ENCODE results near the gene IFTAP.

IFTAP gene

DNA sequence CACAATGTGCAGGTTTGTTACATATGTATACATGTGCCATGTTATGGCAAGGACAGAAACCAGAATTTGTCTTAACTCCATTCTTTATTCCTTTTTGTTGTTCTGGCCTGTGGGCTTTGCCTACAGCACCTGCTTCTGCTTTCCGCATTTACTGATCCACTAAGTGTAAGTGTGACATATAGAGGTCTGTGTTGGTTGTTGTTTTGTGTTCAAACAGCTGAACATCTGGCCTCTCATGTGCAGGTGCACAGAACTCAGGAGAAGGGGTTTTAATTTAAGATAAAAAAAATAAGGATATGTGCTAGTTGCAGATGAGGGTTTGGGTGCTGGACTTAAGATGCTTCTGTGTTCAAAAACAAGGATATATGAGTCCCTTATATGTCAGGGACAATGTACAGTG, 89.5 kb downstream of the IFTAP start:
- Histone ChIP-seq H3K4me2 (no peak overlapping the region), H3K36me3 (no peaks in the 10 kb centered on the region), H3K27me3 (no peaks in the 10 kb centered on the region), H3K4me3 (no peak overlapping the region), H3K4me1 (no peaks in the 10 kb centered on the region), H3K27ac (no peak overlapping the region), H3K9me3 (peaks cover 9% of the 10 kb centered on the region; the same call in 1 of the 2 replicates), H4K20me1 (no peaks in the 10 kb centered on the region), H3K9ac (no peak overlapping the region)
- no peak for TF ChIP-seq Cebpa-rat (IDR thresholded peaks at IDR 0.05)

DNA sequence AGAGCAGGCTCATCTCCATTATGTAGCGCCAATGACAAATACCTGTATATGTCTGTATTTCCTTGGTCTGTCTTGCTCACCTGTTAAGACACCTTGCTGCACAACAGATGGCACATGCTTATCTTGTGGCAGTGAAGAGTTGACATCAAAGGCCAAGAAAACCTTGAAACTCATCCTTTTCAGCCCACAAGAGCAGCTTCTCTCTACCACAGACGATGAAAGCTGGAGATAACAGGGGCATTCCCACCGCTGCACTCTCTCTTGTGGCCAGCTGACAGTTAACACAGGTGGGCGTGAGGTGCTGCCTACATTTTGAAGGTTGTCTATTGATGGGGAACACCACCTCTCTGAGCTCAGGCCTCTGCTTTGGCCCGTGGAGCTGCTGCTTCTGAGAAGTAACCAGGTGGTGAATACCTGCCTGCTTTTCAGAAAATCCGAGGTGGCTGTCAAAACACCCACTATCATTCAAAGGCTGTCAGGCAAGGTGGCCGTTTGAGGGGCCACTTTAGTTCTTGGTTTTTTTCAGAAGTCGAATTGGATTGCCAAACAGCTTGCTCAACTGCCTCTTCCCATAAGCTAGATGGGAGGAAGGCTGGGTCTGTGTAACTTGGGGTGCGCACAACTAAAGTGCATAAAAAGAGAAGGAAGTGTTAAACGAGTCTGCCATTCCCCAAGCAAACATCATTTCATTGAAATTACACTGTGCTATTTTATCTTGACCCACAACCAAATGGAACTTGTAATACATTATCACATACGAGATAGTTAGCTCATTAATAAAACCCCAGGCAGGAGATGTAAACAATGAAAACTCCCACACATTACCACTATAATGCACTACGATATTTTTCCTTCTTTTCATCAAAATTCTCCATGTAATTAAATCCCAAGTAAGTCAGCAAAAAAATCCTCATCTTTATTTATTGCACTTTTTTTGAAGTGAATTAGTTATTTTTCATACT, 90.8 kb downstream of the IFTAP start:
- Histone ChIP-seq H3K36me3 (no peaks in the 10 kb centered on the region), H3K4me1 (no peaks in the 10 kb centered on the region), H3K9me3 (no peaks in the 10 kb centered on the region), H3K27me3 (no peaks in the 10 kb centered on the region), H3K9ac (no peak overlapping the region), H4K20me1 (no peaks in the 10 kb centered on the region), H3K27ac (no peak overlapping the region), H3K4me3 (no peak overlapping the region), H3K4me2 (no peak overlapping the region)
- no peak for TF ChIP-seq Cebpa-rat (IDR thresholded peaks at IDR 0.05)

DNA sequence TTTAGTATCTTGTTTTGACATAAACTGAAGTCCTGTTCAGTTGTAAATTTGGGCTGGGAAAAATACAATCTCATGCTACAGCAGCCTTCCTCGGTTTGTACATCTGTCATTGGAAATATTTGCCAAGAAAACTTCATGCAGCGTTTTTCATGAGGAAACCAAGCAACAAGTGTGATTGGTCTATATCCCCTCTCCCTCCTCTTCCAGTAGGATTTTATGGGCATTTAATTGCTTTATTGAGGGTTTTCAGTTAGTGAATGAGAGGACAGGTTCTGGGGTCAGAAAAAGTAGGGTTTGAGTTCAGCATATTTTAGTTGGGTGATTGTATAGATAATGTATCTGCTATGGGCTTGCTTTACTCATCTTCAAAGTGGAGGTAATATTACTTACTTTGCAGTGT, 93.8 kb downstream of the IFTAP start:
- H3K27me3 ChIP-seq, result no peaks in the 10 kb centered on the region
- H3K27ac ChIP-seq, result no peak overlapping the region
- H4K20me1 ChIP-seq, result no peaks in the 10 kb centered on the region
- H3K4me2 ChIP-seq, result no peak overlapping the region
- H3K9me3 ChIP-seq, result no peaks in the 10 kb centered on the region
- H3K4me3 ChIP-seq, result no peak overlapping the region
- H3K36me3 ChIP-seq, result no peaks in the 10 kb centered on the region
- H3K9ac ChIP-seq, result no peak overlapping the region
- no peak for TF ChIP-seq Cebpa-rat (IDR thresholded peaks at IDR 0.05)
- H3K4me1 ChIP-seq, result no peaks in the 10 kb centered on the region

DNA sequence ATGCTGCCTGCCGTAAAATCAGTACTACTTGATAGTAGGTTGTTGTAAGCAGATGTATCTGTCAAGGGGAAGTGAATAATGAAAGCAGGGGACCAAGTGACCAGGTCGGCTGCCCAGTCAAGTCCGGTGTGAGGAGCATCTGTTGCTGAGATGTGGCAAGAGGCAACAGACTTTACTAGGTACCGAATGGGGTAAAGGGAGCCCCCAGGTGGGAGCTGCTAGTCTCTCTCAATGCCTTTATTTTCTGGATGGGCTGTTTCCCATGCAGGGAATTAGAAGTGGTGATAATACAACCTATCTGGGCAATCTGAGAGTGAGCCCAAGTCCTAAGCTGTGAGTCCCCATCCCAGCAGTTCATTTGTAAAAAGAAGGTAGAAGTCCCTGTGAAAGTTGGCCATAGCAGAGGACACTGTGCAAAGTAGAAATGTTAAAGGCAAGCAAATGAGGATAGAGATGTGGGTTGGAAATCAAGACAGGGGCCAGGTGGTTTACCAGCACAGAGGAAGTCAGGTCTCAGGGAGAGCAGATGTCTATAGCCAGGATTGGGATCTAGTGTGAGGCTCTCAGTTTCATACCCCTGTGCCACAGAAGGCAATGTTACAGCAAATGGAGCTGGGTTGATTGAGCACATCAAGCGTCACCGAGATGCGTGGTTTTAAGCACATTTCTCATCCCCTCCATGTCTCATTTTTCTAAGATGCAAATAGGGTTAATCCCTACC, 94.4 kb downstream of the IFTAP start:
- TF ChIP-seq Cebpa-rat (IDR thresholded peaks at IDR 0.05), result no peak
- H3K27ac ChIP-seq, result no peak overlapping the region
- H3K36me3 ChIP-seq, result no peaks in the 10 kb centered on the region
- no peaks in the 10 kb centered on the region for H4K20me1 ChIP-seq
- H3K9me3 ChIP-seq, result no peaks in the 10 kb centered on the region
- no peak overlapping the region for H3K4me2 ChIP-seq
- H3K27me3 ChIP-seq, result no peaks in the 10 kb centered on the region
- no peaks in the 10 kb centered on the region for H3K4me1 ChIP-seq
- H3K9ac ChIP-seq, result no peak overlapping the region
- H3K4me3 ChIP-seq, result no peak overlapping the region

DNA sequence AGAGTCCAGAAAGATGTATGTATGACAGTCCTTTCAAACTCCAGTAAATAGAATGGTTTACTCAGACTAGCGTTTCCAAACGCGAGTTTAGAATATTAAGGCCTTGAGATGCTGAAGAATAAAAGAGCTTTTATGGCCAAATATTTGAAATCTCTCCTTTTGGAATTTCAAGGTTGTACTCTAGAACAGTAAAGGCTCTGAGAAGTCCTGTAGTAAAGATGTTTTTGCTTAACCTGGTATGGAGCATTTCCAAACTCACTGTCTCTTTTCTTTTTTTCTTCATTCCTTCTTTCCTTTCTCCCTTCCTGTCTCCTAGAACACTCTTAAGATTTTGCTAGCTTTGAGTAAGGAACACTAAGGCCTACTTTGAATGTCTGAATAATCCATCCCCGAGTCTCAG, 95.1 kb downstream of the IFTAP start:
- Histone ChIP-seq H3K4me3 (no peak overlapping the region), H3K9ac (no peak overlapping the region), H3K27me3 (no peaks in the 10 kb centered on the region), H3K36me3 (no peaks in the 10 kb centered on the region), H3K27ac (no peak overlapping the region), H3K4me1 (no peaks in the 10 kb centered on the region), H3K9me3 (no peaks in the 10 kb centered on the region), H3K4me2 (no peak overlapping the region), H4K20me1 (no peaks in the 10 kb centered on the region)
- TF ChIP-seq Cebpa-rat (IDR thresholded peaks at IDR 0.05), result no peak

DNA sequence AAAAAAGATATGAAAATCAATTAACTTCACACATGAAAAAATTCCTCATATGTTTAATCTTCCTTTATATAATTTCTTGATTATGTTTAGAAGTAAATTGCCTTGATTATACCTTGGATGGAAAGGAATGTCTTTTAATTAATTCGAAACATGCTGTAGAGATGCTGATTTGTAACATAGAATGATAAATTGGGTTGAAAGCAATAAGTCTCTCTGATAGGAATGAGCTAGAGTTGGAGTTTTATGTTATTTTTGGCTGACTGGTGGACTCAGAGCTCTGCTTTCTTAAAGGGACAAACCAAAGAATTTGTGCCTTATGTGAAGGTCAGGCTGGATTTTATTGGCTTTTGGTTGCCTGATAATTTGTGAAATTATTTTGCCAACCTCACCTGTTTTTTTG, 98.4 kb downstream of the IFTAP start:
- H3K4me2 ChIP-seq, result no peak overlapping the region
- H3K4me3 ChIP-seq, result no peak overlapping the region
- no peaks in the 10 kb centered on the region for H3K27me3 ChIP-seq
- no peaks in the 10 kb centered on the region for H3K9me3 ChIP-seq
- no peaks in the 10 kb centered on the region for H3K36me3 ChIP-seq
- H3K27ac ChIP-seq, result no peak overlapping the region
- H4K20me1 ChIP-seq, result no peaks in the 10 kb centered on the region
- no peak for TF ChIP-seq Cebpa-rat (IDR thresholded peaks at IDR 0.05)
- H3K9ac ChIP-seq, result no peak overlapping the region
- no peaks in the 10 kb centered on the region for H3K4me1 ChIP-seq

DNA sequence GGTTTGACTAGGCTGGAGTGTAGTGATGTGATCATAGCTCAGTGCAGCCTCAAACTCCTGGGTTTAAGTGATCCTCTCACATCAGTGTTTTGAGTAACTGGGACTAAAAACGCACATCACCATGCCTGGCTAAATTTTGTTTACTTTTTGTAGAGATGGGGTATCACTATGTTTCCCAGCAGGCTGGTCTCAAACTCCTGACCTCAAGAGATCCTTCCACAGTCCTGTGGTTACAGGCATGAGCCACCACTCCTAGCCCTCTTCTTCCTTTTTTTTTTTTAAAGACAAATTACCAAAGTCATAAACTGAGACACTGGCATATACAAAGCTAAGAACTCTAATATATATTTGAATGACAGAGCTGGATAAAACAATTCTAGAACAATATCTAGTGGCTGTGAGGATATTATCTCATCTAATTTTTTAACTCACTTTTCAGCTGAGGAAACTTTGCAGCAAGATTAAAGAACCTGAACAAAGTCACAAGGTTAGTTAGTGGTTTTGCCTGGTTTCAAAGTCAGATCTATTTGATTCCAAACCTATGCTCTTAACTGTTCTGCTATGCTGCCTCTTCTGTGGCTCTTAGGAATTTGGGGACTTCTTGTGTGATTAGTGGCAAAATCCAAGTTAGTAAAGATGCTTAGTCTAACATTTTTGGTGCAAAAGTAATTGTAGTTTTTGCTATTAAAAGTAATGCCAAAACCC, 99.0 kb downstream of the IFTAP start:
- no peak overlapping the region for H3K27ac ChIP-seq
- no peaks in the 10 kb centered on the region for H3K9me3 ChIP-seq
- no peak overlapping the region for H3K9ac ChIP-seq

DNA sequence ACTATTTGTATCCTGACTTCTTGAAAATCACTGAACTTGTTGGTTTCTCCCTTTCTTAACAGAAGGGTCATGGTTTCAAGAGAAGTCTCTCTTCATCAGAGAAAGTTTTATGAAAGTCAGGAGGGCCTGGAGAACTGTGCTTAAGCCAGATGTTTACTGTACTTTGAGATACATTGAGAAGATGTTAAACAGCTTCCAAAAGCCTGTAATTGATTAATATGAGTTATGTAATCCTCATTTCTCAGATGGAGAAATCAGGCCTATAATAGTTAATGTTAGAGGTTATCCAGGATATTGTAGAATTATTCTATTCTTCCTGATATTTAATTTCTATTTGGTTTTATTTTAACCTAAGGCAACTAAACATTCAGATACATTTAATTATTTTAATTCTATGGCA, 100.8 kb downstream of the IFTAP start:
- TF ChIP-seq Cebpa-rat (IDR thresholded peaks at IDR 0.05), result no peak
- no peaks in the 10 kb centered on the region for H3K27me3 ChIP-seq
- peaks cover 16% of the 10 kb centered on the region for H3K4me1 ChIP-seq
- H3K36me3 ChIP-seq, result no peaks in the 10 kb centered on the region
- no peak overlapping the region for H3K27ac ChIP-seq
- no peaks in the 10 kb centered on the region for H3K9me3 ChIP-seq
- no peaks in the 10 kb centered on the region for H4K20me1 ChIP-seq
- no peak overlapping the region for H3K4me2 ChIP-seq
- H3K4me3 ChIP-seq, result no peak overlapping the region
- H3K9ac ChIP-seq, result no peak overlapping the region

More for the DNA sequence above, 99.0 kb downstream of the IFTAP start:
- no peak overlapping the region for H3K4me3 ChIP-seq
- H3K4me1 ChIP-seq, result no peaks in the 10 kb centered on the region
- H3K4me2 ChIP-seq, result no peak overlapping the region
- no peak for TF ChIP-seq Cebpa-rat (IDR thresholded peaks at IDR 0.05)
- no peaks in the 10 kb centered on the region for H4K20me1 ChIP-seq
- no peaks in the 10 kb centered on the region for H3K36me3 ChIP-seq
- H3K27me3 ChIP-seq, result no peaks in the 10 kb centered on the region

DNA sequence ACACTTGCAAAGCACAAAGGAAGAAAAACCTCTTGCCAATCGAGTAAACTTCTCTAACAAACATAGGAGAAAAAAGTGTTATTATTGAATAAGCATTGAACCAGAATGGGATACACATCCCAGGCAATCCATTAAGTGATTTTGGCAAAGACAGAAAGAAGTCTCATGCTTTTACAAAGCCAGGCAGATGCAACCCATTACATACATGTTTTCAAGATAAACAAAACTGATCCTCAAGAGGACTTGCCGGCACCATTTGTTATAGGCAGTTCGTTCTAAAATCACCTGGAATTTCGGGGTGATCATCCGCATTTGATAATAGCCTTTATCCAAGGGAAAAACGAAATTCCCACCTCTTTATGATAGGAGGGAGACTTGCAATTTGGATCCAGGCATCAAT, 101.3 kb downstream of the IFTAP start:
- no peaks in the 10 kb centered on the region for H3K9me3 ChIP-seq
- no peaks in the 10 kb centered on the region for H4K20me1 ChIP-seq
- H3K27ac ChIP-seq, result no peak overlapping the region
- H3K9ac ChIP-seq, result no peak overlapping the region
- peaks cover 20% of the 10 kb centered on the region for H3K4me1 ChIP-seq
- H3K4me3 ChIP-seq, result no peak overlapping the region
- no peaks in the 10 kb centered on the region for H3K27me3 ChIP-seq
- no peak for TF ChIP-seq Cebpa-rat (IDR thresholded peaks at IDR 0.05)
- H3K36me3 ChIP-seq, result no peaks in the 10 kb centered on the region
- H3K4me2 ChIP-seq, result no peak overlapping the region

DNA sequence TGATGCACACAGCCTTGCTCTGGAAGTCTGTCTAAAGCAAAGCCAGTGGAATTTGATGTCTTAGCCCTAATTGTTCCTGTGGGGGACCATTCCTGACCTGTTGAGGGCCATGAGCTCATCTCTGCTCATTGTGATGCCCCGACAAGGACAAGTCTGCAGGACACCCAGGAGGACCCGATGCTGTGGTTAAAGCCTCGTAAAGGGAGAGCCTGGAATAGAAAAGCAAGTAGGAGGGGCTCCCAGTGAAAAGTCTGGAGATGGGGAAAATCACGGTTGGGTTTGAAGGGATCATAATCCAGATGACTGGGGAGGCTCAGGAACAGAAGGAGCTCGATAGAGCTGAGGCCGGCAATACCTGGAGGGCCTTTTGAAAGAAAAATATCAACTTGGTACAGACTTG, 102.2 kb downstream of the IFTAP start:
- Histone ChIP-seq H3K36me3 (no peaks in the 10 kb centered on the region), H3K4me1 (peaks cover 26% of the 10 kb centered on the region), H3K9me3 (no peaks in the 10 kb centered on the region), H3K4me3 (no peak overlapping the region), H3K4me2 (no peak overlapping the region), H3K9ac (no peak overlapping the region), H3K27me3 (no peaks in the 10 kb centered on the region), H4K20me1 (no peaks in the 10 kb centered on the region), H3K27ac (no peak overlapping the region)
- no peak for TF ChIP-seq Cebpa-rat (IDR thresholded peaks at IDR 0.05)
